Measurements from ENCODE around the gene FOXA2. TPM values are rescaled to one million over a fixed set of nuclear protein-coding genes. Genes with fewer than 3 reads are reported as not detected.

Gene FOXA2
- polyA plus RNA-seq, 1 experiment: not detected

GRCh38 chr20:22585786-22586493 is 1.6 kb upstream of the FOXA2 start:
- ChIA-PET CTCF (interaction anchor here (1.6 kb wide), 1 partner anchor 244 kb away, joined by 5 read pairs; no protein-coding TSS in a partner anchor), POLR2A (no interaction called here)

DNA sequence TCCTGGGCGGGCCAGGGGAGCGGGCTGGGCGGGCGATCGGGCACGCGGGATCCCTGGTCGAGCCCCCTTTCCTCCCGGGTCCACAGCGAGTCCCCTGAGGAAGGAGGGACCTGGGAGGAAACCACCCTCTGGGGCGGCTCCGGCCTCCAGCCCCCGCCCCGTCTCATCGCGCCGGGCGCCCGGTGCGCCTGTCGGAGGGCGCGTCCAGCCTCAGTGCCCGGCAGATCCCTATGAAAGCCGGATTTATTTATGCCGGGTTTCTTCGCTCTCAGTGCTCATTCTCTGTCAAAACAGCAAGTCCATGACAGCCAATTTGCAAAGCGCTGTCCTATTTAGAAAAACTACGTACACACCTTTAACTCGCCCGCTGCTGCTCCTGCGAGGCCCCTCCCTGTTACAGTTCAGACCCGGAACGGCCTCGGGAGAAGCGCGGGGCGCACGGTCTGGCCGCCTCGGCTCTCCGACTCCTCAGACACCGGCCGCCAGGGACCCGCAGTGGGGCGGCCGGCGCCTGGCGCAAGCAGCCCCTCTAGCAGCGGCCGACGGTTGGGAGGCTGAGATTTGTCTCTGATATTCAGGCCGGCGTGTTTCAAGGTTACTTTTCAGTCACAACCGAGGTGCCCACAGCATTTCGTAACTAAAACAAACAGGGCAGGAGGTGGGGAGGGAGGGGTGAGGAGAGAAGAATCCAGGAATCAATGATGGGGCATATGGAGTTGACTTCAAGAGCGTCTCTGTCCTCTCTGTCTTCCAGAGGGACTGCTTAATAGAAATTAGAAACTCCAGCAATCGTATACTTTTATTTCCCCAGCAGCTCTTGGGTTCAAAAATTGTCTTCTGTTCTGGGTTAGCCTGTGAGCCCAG is 782 bp upstream of the FOXA2 start:
- ChIA-PET POLR2A (no interaction called here), CTCF (no interaction called here)
- peaks cover 2% of the 10 kb centered on the region; the same call in 1 of the 2 replicates for H3K9me3 ChIP-seq (ENCODE audit: control insufficient read depth, insufficient read depth, low read length)
- DNase-seq (ENCODE audit: low read depth, low spot score): no peak
- no peak overlapping the region for H3K27ac ChIP-seq (ENCODE audit: low read depth, low read length)
- no peak for TF ChIP-seq CTCF (IDR thresholded peaks at IDR 0.05; ENCODE audit: low read depth, low read length)
- H3K27me3 ChIP-seq (ENCODE audit: control insufficient read depth, insufficient read depth, low read length): peaks cover 61% of the 10 kb centered on the region
- H3K4me3 ChIP-seq (ENCODE audit: low read depth, low read length): no peak overlapping the region

More at GRCh38 chr20:22585786-22586493, 1.6 kb upstream of the FOXA2 start:
- H3K27ac ChIP-seq (ENCODE audit: low read depth, low read length): no peak overlapping the region
- peaks cover 2% of the 10 kb centered on the region; the same call in 1 of the 2 replicates for H3K9me3 ChIP-seq (ENCODE audit: control insufficient read depth, insufficient read depth, low read length)
- no peak for DNase-seq (ENCODE audit: low read depth, low spot score)
- no peak overlapping the region for H3K4me3 ChIP-seq (ENCODE audit: low read depth, low read length)
- TF ChIP-seq CTCF (IDR thresholded peaks at IDR 0.05; ENCODE audit: low read depth, low read length): no peak
- H3K27me3 ChIP-seq (ENCODE audit: control insufficient read depth, insufficient read depth, low read length): peaks cover 57% of the 10 kb centered on the region

GRCh38 chr20:22583773-22584521 is 425 bp downstream of the FOXA2 start:
- POLR2A ChIA-PET: no interaction called here
- Histone ChIP-seq H3K27me3 (ENCODE audit: control insufficient read depth, insufficient read depth, low read length) (peaks cover 72% of the 10 kb centered on the region), H3K9me3 (ENCODE audit: control insufficient read depth, insufficient read depth, low read length) (peaks cover 2% of the 10 kb centered on the region; the same call in 1 of the 2 replicates), H3K4me3 (ENCODE audit: low read depth, low read length) (no peak overlapping the region), H3K27ac (ENCODE audit: low read depth, low read length) (no peak overlapping the region)
- DNase-seq (ENCODE audit: low read depth, low spot score): no peak
- CTCF ChIA-PET: no interaction called here
- TF ChIP-seq CTCF (IDR thresholded peaks at IDR 0.05; ENCODE audit: low read depth, low read length): no peak

DNA sequence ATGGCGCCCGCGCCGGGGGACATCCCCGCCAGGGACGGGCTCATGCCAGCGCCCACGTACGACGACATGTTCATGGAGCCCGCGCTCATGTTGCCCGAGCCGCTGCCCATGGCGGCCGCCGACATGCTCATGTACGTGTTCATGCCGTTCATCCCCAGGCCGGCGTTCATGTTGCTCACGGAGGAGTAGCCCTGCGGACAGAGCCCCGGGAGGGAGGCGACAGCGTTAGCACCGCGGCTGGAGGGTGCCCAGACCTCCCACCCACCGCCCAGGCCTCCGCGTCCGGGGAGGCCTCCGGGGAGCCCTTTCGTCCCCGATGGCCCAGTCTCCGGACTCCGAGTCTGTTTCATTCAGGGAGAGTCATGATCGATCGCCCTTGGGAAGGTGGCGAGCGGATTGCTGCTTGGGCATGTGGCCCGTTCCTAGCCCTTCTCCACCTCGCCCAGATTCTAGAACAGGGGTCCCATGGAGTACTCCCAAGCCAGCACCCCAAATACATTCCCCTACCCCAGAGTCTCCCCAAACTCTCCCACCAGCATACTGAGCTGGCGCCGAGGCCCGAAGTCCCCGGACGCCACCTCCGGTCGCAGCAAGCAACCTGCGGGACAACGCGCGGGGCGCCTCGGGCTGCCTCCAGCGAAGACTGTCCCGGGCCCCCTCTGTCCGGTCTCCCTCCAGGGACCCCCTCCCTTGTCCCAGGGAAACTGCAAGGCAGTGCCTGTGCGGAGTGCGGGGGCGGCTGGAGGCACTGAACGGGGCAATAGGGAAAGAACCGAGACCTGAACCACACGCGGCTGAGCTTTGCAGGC is 1.2 kb downstream of the FOXA2 start:
- Histone ChIP-seq H3K4me3 (ENCODE audit: low read depth, low read length) (no peak overlapping the region), H3K27me3 (ENCODE audit: control insufficient read depth, insufficient read depth, low read length) (peaks cover 79% of the 10 kb centered on the region), H3K9me3 (ENCODE audit: control insufficient read depth, insufficient read depth, low read length) (peaks cover 2% of the 10 kb centered on the region; the same call in 1 of the 2 replicates), H3K27ac (ENCODE audit: low read depth, low read length) (no peak overlapping the region)
- no peak for DNase-seq (ENCODE audit: low read depth, low spot score)
- ChIA-PET POLR2A (no interaction called here), CTCF (no interaction called here)
- no peak for TF ChIP-seq CTCF (IDR thresholded peaks at IDR 0.05; ENCODE audit: low read depth, low read length)

All from AG04450 (cell line).